H1 (cell line): ENCODE results near the gene TMEM134. TPM values are rescaled to one million over a fixed set of nuclear protein-coding genes. Genes with fewer than 3 reads are reported as not detected.

Source experiments
- CTCF ChIA-PET: fragments of 300-600 bp; sonication (Branson Sonifier 250); formaldehyde crosslinking; loops from one replicate; lab custom pipeline; 2021; ENCODE audit not compliant: partially characterized antibody; lab: Charles Lee
- POLR2A ChIA-PET: fragments of 300-600 bp; sonication (Branson Sonifier 250); formaldehyde crosslinking; loops from one replicate; lab custom pipeline; 2021; ENCODE audit warnings: inconsistent platforms; ENCODE audit not compliant: partially characterized antibody; lab: Charles Lee
- DNase-seq, 2 experiments: peaks; one replicate each; pipeline versions ENCODE4 v3.0.0 to v3.0.0-alpha.2; 2010 to 2022; ENCODE audit warnings: low spot score in 2 of 2, low read depth in 1 of 2, mixed read lengths in 1 of 2
- FAIRE-seq: peaks from 2 replicates; lab custom pipeline; 2011; peaks lifted over from hg19 to GRCh38; lab: Jason Lieb, UNC
- H2AFZ ChIP-seq: 2 replicates; pipeline ENCODE4 v1.8.1; 2012; ENCODE audit warnings: low read length, inconsistent platforms
- H2AK5ac ChIP-seq: 2 replicates; pipeline ENCODE4 v1.6.1; 2013; ENCODE audit warnings: low read depth, low read length
- H2BK120ac ChIP-seq: replicated peaks from 2 replicates; pipeline ENCODE3; 2013; ENCODE audit warnings: low read depth, low read length, inconsistent platforms
- H2BK12ac ChIP-seq: 2 replicates; pipeline ENCODE4 v1.6.1; 2013; ENCODE audit warnings: low read depth, low read length
- H2BK15ac ChIP-seq: 2 replicates; pipeline ENCODE4 v1.6.1; 2013; ENCODE audit warnings: low read length
- H2BK20ac ChIP-seq: 2 replicates; pipeline ENCODE4 v1.6.1; 2013; ENCODE audit warnings: low read length
- H2BK5ac ChIP-seq: 2 replicates; pipeline ENCODE4 v1.6.1; 2013; ENCODE audit warnings: low read depth, low read length
- H3K14ac ChIP-seq: 2 replicates; pipeline ENCODE4 v1.6.1; 2013; ENCODE audit warnings: inconsistent platforms; ENCODE audit not compliant: insufficient read length
- H3K18ac ChIP-seq: 2 replicates; pipeline ENCODE4 v1.6.1; 2013; ENCODE audit warnings: low read length; ENCODE audit errors: extremely low read depth
- H3K23ac ChIP-seq: 2 replicates; pipeline ENCODE4 v1.6.1; 2013; ENCODE audit warnings: inconsistent platforms; ENCODE audit not compliant: insufficient read length
- H3K23me2 ChIP-seq: 2 replicates; pipeline ENCODE4 v1.6.1; 2013; ENCODE audit warnings: low read depth, low read length
- H3K27ac ChIP-seq: 2 replicates; pipeline ENCODE4 v1.6.1; 2011; ENCODE audit warnings: low read depth, low read length, inconsistent platforms
- H3K27me3 ChIP-seq, 4 experiments: replicated peaks in 1 of 4; 1 replicate in 1 of 4; 2 replicates in 3 of 4; pipeline versions ENCODE4 v1.6.1 to v1.8.1; 2011 to 2013; ENCODE audit warnings: low read length in 3 of 4, mild to moderate bottlenecking in 3 of 4, inconsistent platforms in 2 of 4, mixed read lengths in 2 of 4, moderate library complexity in 1 of 4; ENCODE audit not compliant: control insufficient read depth in 3 of 4, insufficient read depth in 3 of 4; ENCODE audit errors: extremely low read depth in 1 of 4
- H3K36me3 ChIP-seq, 4 experiments: 2 replicates each; pipeline versions ENCODE4 v1.6.1 to v1.8.1; 2011 to 2013; ENCODE audit warnings: mild to moderate bottlenecking in 4 of 4, low read length in 3 of 4, moderate library complexity in 2 of 4, control low read depth in 1 of 4, inconsistent platforms in 1 of 4; ENCODE audit not compliant: insufficient read depth in 4 of 4, control insufficient read depth in 2 of 4
- H3K4ac ChIP-seq: replicated peaks from 2 replicates; pipeline ENCODE3; 2013; ENCODE audit warnings: low read length, low read depth, mixed read lengths, inconsistent platforms; ENCODE audit not compliant: insufficient read length
- H3K4me1 ChIP-seq, 4 experiments: replicated peaks in 1 of 4; 1 replicate in 1 of 4; 2 replicates in 3 of 4; pipeline versions ENCODE4 v1.6.1 to v1.8.1; 2011 to 2013; ENCODE audit warnings: low read length in 3 of 4, inconsistent platforms in 2 of 4, mixed read lengths in 1 of 4; ENCODE audit not compliant: insufficient read depth in 4 of 4, control insufficient read depth in 3 of 4
- H3K4me2 ChIP-seq, 2 experiments: 2 replicates each; pipeline versions ENCODE4 v1.6.1 to v1.8.1; 2011 to 2013; ENCODE audit warnings: low read depth in 2 of 2, low read length in 2 of 2, control low read depth in 1 of 2, inconsistent platforms in 1 of 2, mild to moderate bottlenecking in 1 of 2; ENCODE audit not compliant: insufficient read depth in 1 of 2
- H3K4me3 ChIP-seq, 4 experiments: fragments of 200-600, 300-600 bp in 1 of 4; sonication (generic), shearing (Covaris generic), sonication (Bioruptor Twin) in 1 of 4; 2 replicates each; pipeline versions ENCODE4 v1.5.1 to v1.8.1; 2011 to 2016; ENCODE audit warnings: low read length in 4 of 4, low read depth in 3 of 4, control low read depth in 2 of 4, inconsistent platforms in 2 of 4, mild to moderate bottlenecking in 2 of 4, mixed read lengths in 1 of 4, moderate library complexity in 1 of 4; ENCODE audit not compliant: insufficient read depth in 2 of 4; ENCODE audit errors: extremely low read depth in 1 of 4
- H3K56ac ChIP-seq: replicated peaks from 2 replicates; pipeline ENCODE3; 2013; ENCODE audit warnings: low read depth, mild to moderate bottlenecking, mixed read lengths, low read length, inconsistent platforms; ENCODE audit not compliant: insufficient read length
- H3K79me1 ChIP-seq: 2 replicates; pipeline ENCODE4 v1.6.1; 2013; ENCODE audit warnings: low read depth, low read length, control low read depth
- H3K79me2 ChIP-seq, 2 experiments: 2 replicates each; pipeline versions ENCODE4 v1.6.1 to v1.8.1; 2012 to 2013; ENCODE audit warnings: low read length in 2 of 2, mild to moderate bottlenecking in 2 of 2, inconsistent platforms in 1 of 2; ENCODE audit not compliant: insufficient read depth in 2 of 2, control insufficient read depth in 1 of 2
- H3K9ac ChIP-seq, 4 experiments: replicated peaks in 1 of 4; 1 replicate in 1 of 4; 2 replicates in 3 of 4; pipeline versions ENCODE4 v1.6.1 to v1.8.1; 2011 to 2013; ENCODE audit warnings: low read depth in 3 of 4, low read length in 3 of 4, control low read depth in 2 of 4, mild to moderate bottlenecking in 2 of 4, moderate library complexity in 2 of 4, inconsistent platforms in 1 of 4; ENCODE audit errors: extremely low read depth in 1 of 4
- H3K9me3 ChIP-seq, 2 experiments: 2 replicates each; pipeline versions ENCODE4 v1.6.1 to v1.8.1; 2012 to 2013; ENCODE audit warnings: mild to moderate bottlenecking in 2 of 2, moderate library complexity in 2 of 2, control low read depth in 1 of 2, inconsistent platforms in 1 of 2, low read depth in 1 of 2, low read length in 1 of 2, mixed read lengths in 1 of 2; ENCODE audit not compliant: insufficient read depth in 2 of 2
- H4K20me1 ChIP-seq, 2 experiments: replicated peaks in 1 of 2; 2 replicates each; pipeline versions ENCODE3 to v1.8.1; 2011 to 2013; ENCODE audit warnings: inconsistent platforms in 2 of 2, low read length in 2 of 2, mild to moderate bottlenecking in 1 of 2; ENCODE audit not compliant: insufficient read depth in 2 of 2, control insufficient read depth in 1 of 2
- H4K5ac ChIP-seq: 2 replicates; pipeline ENCODE4 v1.6.1; 2013; ENCODE audit warnings: low read length, low read depth, mixed read lengths, inconsistent platforms; ENCODE audit not compliant: insufficient read length
- H4K8ac ChIP-seq: 2 replicates; pipeline ENCODE4 v1.8.0; 2013; ENCODE audit warnings: mild to moderate bottlenecking, moderate library complexity, low read length, inconsistent platforms; ENCODE audit not compliant: insufficient read depth; ENCODE audit errors: extremely low read depth
- H4K91ac ChIP-seq: replicated peaks from 2 replicates; pipeline ENCODE3; 2013; ENCODE audit warnings: low read length, mixed read lengths, inconsistent platforms; ENCODE audit not compliant: insufficient read length
- CEBPB ChIP-seq: IDR thresholded peaks from 2 replicates; pipeline ENCODE4 v1.6.1; 2012; ENCODE audit warnings: low read depth, low read length
- EP300 ChIP-seq, 2 experiments: IDR thresholded peaks; 1 replicate in 1 of 2; 2 replicates in 1 of 2; pipeline ENCODE4 v1.6.1; 2011 to 2012; ENCODE audit warnings: low read depth in 2 of 2, low read length in 2 of 2, mild to moderate bottlenecking in 2 of 2, borderline replicate concordance in 1 of 2, inconsistent platforms in 1 of 2, moderate library complexity in 1 of 2
- GTF2F1 ChIP-seq: IDR thresholded peaks from 2 replicates; pipeline ENCODE4 v1.6.1; 2012; ENCODE audit warnings: low read depth, low read length, improper control_type of control experiment, borderline replicate concordance
- HDAC6 ChIP-seq: IDR thresholded peaks from one replicate; pipeline ENCODE4 v1.7.1; 2012; ENCODE audit warnings: low read depth, mild to moderate bottlenecking, inconsistent platforms, low read length, moderate library complexity
- NRF1 ChIP-seq: IDR thresholded peaks from 2 replicates; pipeline ENCODE4 v1.6.1; 2011; ENCODE audit warnings: mild to moderate bottlenecking, low read depth, low read length, improper control_type of control experiment
- PHF8 ChIP-seq: fragments of 200-600 bp; sonication (generic); conservative IDR thresholded peaks from 2 replicates; pipeline ENCODE4 v1.7.1; 2012; ENCODE audit warnings: low read depth, mild to moderate bottlenecking, inconsistent platforms, low read length, moderate library complexity
- RNF2 ChIP-seq: fragments of 200-900, 300-1000 bp; sonication (generic); IDR thresholded peaks from 2 replicates; pipeline ENCODE4 v1.7.1; 2016; ENCODE audit warnings: borderline replicate concordance, low read depth, mild to moderate bottlenecking, antibody characterized with exemption, low read length; ENCODE audit not compliant: poor library complexity, severe bottlenecking; ENCODE audit errors: missing control alignments
- SIRT6 ChIP-seq: IDR thresholded peaks from one replicate; pipeline ENCODE4 v1.7.1; 2012; ENCODE audit warnings: low read length, inconsistent platforms
- SP2 ChIP-seq: IDR thresholded peaks from 2 replicates; pipeline ENCODE4 v1.6.1; 2012; ENCODE audit warnings: mild to moderate bottlenecking, low read length, inconsistent platforms
- TCF12 ChIP-seq: IDR thresholded peaks from 2 replicates; pipeline ENCODE4 v1.6.1; 2011; ENCODE audit warnings: low read depth, mild to moderate bottlenecking, low read length
- YY1 ChIP-seq: IDR thresholded peaks from 2 replicates; pipeline ENCODE4 v1.6.1; 2011; ENCODE audit warnings: low read depth, mild to moderate bottlenecking, low read length
- WGBS, 2 experiments: shearing (Covaris generic) in 1 of 2; methylation state at CpG; one replicate each; pipeline versions ENCODE4 v1.1.6 to v1.1.7; 2013 to 2015; ENCODE audit warnings: low lambda C conversion rate in 2 of 2, mixed read lengths in 2 of 2, inconsistent platforms in 1 of 2, low coverage in 1 of 2, missing lambda C conversion rate in 1 of 2; ENCODE audit not compliant: insufficient replicate concordance in 2 of 2, insufficient coverage in 1 of 2, insufficient read length in 1 of 2; ENCODE audit errors: extremely low coverage in 1 of 2, missing lambda C conversion rate in 1 of 2; 5-methylcytosine and 5-hydroxymethylcytosine counted together
- polyA plus RNA-seq, 7 experiments: library from polyadenylated mRNA; depleted of rRNA in 3 of 7; stranded (reverse) in 5 of 7; unstranded in 2 of 7; fragments of >200 nt in 5 of 7; fragments of 200-250 nt in 2 of 7; gene quantifications; 1 replicate in 5 of 7; 2 replicates in 1 of 7; 4 replicates in 1 of 7; pipeline versions ENCODE4 v1.2.1 to v1.2.3, GENCODE V29; 2011 to 2013; ENCODE audit warnings: missing spikeins in 2 of 7, mixed read lengths in 2 of 7
- total RNA-seq: library from RNA; stranded (reverse); fragmentation: NEBNext Ultra II Directional; extraction: Animal tissue kit (Norgen Biotek cat#: 25700); gene quantifications from 2 replicates; pipeline ENCODE4 v1.2.1, GENCODE V29; 2021
- TF ChIP-seq, protein P1 (sequence below): IDR thresholded peaks from 2 replicates; pipeline ENCODE4 v1.6.1; 2012; ENCODE audit warnings: low read length, inconsistent platforms

Gene TMEM134
- total and polyA plus RNA-seq, 2 of the 8 experiments (the other 6 are each of a cell fraction or from before 2014, with no cell fraction given) = 32.4 to 229 TPM

DNA sequence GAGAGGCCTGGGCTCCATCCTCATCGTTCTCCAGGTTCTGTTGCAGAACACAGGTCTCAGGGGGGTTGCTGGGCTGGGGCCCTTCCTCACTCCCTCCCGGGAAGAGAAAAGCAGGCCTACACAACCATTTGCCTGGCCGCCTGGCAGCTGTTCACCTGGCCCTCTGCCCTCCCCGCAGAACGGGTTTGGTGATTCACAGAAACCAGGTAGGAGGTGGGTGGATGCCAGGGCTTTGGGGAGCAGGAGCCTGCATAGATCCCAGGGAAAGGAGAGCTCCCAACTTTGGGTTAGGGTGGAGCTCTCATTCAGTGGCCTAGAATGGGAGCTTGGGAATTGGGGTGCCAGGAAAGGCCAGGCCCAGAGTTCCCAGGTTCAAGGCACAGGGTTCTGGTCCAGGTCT is 995 bp downstream of the TMEM134 start:
- H3K4me1 ChIP-seq = peaks cover 2 to 14% (median 6%) of the 10 kb centered on the region in 4 experiments; a peak in 6 of 7 replicates
- DNase-seq = no peak
- H3K79me2 ChIP-seq = peaks cover 0 to 3% of the 10 kb centered on the region in 2 experiments; a peak in 2 of 4 replicates
- no peak overlapping the region for H2BK20ac ChIP-seq
- H2BK5ac ChIP-seq = no peak overlapping the region
- no peak overlapping the region for H4K91ac ChIP-seq
- peaks cover 2% of the 10 kb centered on the region for H3K79me1 ChIP-seq
- H2AFZ ChIP-seq = no peak overlapping the region
- H3K4me2 ChIP-seq = peak overlapping the region; percentile 81 to 86
- H3K14ac ChIP-seq = no peak overlapping the region
- peaks cover 0 to 3% of the 10 kb centered on the region in 2 experiments for H4K20me1 ChIP-seq
- no peak overlapping the region for H4K5ac ChIP-seq
- peaks cover 6% of the 10 kb centered on the region for H3K23me2 ChIP-seq
- WGBS, 2 experiments = 85% methylated on average over 5 of the region's 5 CpGs; no CpG with 5 or more reads in 1 of the 2 experiments
- H3K9ac ChIP-seq = peak overlapping the region in 1 of 4 experiments; percentile 59; a peak in 2 of 7 replicates
- no peak overlapping the region for H2BK15ac ChIP-seq
- H4K8ac ChIP-seq = no peak overlapping the region; the same call in 1 of the 2 replicates
- no peak for FAIRE-seq
- no peaks in the 10 kb centered on the region for H3K36me3 ChIP-seq
- no peak overlapping the region for H3K23ac ChIP-seq
- H3K4ac ChIP-seq = no peak overlapping the region
- ChIA-PET CTCF (interaction anchor here (0.6 to 2.3 kb wide), 17 partner anchors 9 to 298 kb away, joined by 3 to 15 read pairs (median 3); partner anchors contain the start of genes CARNS1, CORO1B, PITPNM1 and PPP1CA), POLR2A (interaction anchor here (0.6 to 4.6 kb wide), 32 partner anchors 9 to 296 kb away, joined by 3 to 36 read pairs (median 4); partner anchors contain the start of genes CABP4, CARNS1, CORO1B and GPR152)
- no peak overlapping the region for H3K56ac ChIP-seq
- H2AK5ac ChIP-seq = no peak overlapping the region
- H3K27me3 ChIP-seq = no peaks in the 10 kb centered on the region
- H3K9me3 ChIP-seq = no peaks in the 10 kb centered on the region
- H3K18ac ChIP-seq = no peak overlapping the region
- no peak overlapping the region for H3K27ac ChIP-seq
- peak overlapping the region; percentile 55 to 90 (median 76); a peak in 7 of 8 replicates for H3K4me3 ChIP-seq
- no peak overlapping the region for H2BK120ac ChIP-seq
- no peak overlapping the region for H2BK12ac ChIP-seq
- TF ChIP-seq, protein P1, sequence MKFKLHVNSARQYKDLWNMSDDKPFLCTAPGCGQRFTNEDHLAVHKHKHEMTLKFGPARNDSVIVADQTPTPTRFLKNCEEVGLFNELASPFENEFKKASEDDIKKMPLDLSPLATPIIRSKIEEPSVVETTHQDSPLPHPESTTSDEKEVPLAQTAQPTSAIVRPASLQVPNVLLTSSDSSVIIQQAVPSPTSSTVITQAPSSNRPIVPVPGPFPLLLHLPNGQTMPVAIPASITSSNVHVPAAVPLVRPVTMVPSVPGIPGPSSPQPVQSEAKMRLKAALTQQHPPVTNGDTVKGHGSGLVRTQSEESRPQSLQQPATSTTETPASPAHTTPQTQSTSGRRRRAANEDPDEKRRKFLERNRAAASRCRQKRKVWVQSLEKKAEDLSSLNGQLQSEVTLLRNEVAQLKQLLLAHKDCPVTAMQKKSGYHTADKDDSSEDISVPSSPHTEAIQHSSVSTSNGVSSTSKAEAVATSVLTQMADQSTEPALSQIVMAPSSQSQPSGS = no peak
- no peak for TF ChIP-seq SIRT6
- TF ChIP-seq YY1 = no peak
- TF ChIP-seq CEBPB = no peak
- TF ChIP-seq TCF12 = no peak
- no peak for TF ChIP-seq NRF1
- TF ChIP-seq EP300 (IDR thresholded peaks at IDR 0.05; ENCODE audit: borderline replicate concordance in 1 of 2, low read depth in 2 of 2, low read length in 2 of 2) = no peak
- TF ChIP-seq GTF2F1 = no peak
- no peak for TF ChIP-seq SP2
- no peak for TF ChIP-seq HDAC6
- no peak for TF ChIP-seq RNF2
- no peak for TF ChIP-seq PHF8
